IPS-18a (cell line): ENCODE data around the gene GRID1.
A peak's percentile ranks its signal among the peaks of the same experiment; 100 is the strongest.

Source experiments
- H3K27ac ChIP-seq: one replicate; pipeline ENCODE4 v1.5.1; 2013; ENCODE audit warnings: low read length
- H3K27me3 ChIP-seq: one replicate; pipeline ENCODE4 v1.6.1; 2013; ENCODE audit warnings: mild to moderate bottlenecking, low read length; ENCODE audit not compliant: control insufficient read depth, insufficient read depth
- H3K36me3 ChIP-seq: one replicate; pipeline ENCODE4 v1.6.1; 2013; ENCODE audit warnings: low read depth, low read length; ENCODE audit not compliant: control insufficient read depth
- H3K4me1 ChIP-seq: one replicate; pipeline ENCODE4 v1.6.1; 2013; ENCODE audit warnings: low read depth, low read length; ENCODE audit not compliant: control insufficient read depth
- H3K4me3 ChIP-seq: one replicate; pipeline ENCODE4 v1.5.1; 2013; ENCODE audit warnings: low read length
- H3K9ac ChIP-seq: one replicate; pipeline ENCODE4 v1.6.1; 2013; ENCODE audit warnings: mild to moderate bottlenecking, low read length, moderate library complexity
- H3K9me3 ChIP-seq: one replicate; pipeline ENCODE4 v1.6.1; 2013; ENCODE audit warnings: low read depth, low read length; ENCODE audit not compliant: control insufficient read depth

GRID1 gene

GRCh38 chr10:86232644-86233043, 134.0 kb downstream of the GRID1 start:
- H3K27me3 ChIP-seq: no peaks in the 10 kb centered on the region
- no peak overlapping the region for H3K9ac ChIP-seq
- H3K27ac ChIP-seq: no peak overlapping the region
- H3K36me3 ChIP-seq: no peaks in the 10 kb centered on the region
- peak overlapping the region; percentile 16 for H3K4me3 ChIP-seq
- H3K9me3 ChIP-seq: no peaks in the 10 kb centered on the region
- H3K4me1 ChIP-seq: peaks cover 33% of the 10 kb centered on the region

- Histone ChIP-seq H3K9ac (no peak overlapping the region), H3K4me3 (no peak overlapping the region), H3K27ac (no peak overlapping the region), H3K4me1 (peaks cover 33% of the 10 kb centered on the region), H3K9me3 (no peaks in the 10 kb centered on the region), H3K27me3 (no peaks in the 10 kb centered on the region), H3K36me3 (no peaks in the 10 kb centered on the region)
Observed at GRCh38 chr10:86231796-86232560, 134.6 kb downstream of the GRID1 start.

- Histone ChIP-seq H3K9ac (no peak overlapping the region), H3K9me3 (no peaks in the 10 kb centered on the region), H3K27ac (no peak overlapping the region), H3K36me3 (no peaks in the 10 kb centered on the region), H3K4me1 (peaks cover 33% of the 10 kb centered on the region), H3K4me3 (no peak overlapping the region), H3K27me3 (no peaks in the 10 kb centered on the region)
Observed at GRCh38 chr10:86230557-86231180, 135.9 kb downstream of the GRID1 start.

GRCh38 chr10:86229811-86230556, 136.6 kb downstream of the GRID1 start:
- Histone ChIP-seq H3K36me3 (no peaks in the 10 kb centered on the region), H3K27ac (no peak overlapping the region), H3K27me3 (no peaks in the 10 kb centered on the region), H3K9ac (no peak overlapping the region), H3K4me3 (no peak overlapping the region), H3K4me1 (peaks cover 28% of the 10 kb centered on the region), H3K9me3 (no peaks in the 10 kb centered on the region)

- H3K9ac ChIP-seq: no peak overlapping the region
Observed at GRCh38 chr10:86229376-86229775, 137.2 kb downstream of the GRID1 start.

GRCh38 chr10:86227501-86228258, 138.9 kb downstream of the GRID1 start:
- Histone ChIP-seq H3K27me3 (no peaks in the 10 kb centered on the region), H3K4me1 (peaks cover 6% of the 10 kb centered on the region), H3K9me3 (no peaks in the 10 kb centered on the region), H3K4me3 (no peak overlapping the region), H3K36me3 (no peaks in the 10 kb centered on the region), H3K9ac (no peak overlapping the region), H3K27ac (no peak overlapping the region)

More at GRCh38 chr10:86229376-86229775, 137.2 kb downstream of the GRID1 start:
- Histone ChIP-seq H3K4me3 (no peak overlapping the region), H3K36me3 (no peaks in the 10 kb centered on the region), H3K27me3 (no peaks in the 10 kb centered on the region), H3K27ac (no peak overlapping the region), H3K9me3 (no peaks in the 10 kb centered on the region), H3K4me1 (peaks cover 21% of the 10 kb centered on the region)

- Histone ChIP-seq H3K27ac (no peak overlapping the region), H3K36me3 (no peaks in the 10 kb centered on the region), H3K9me3 (no peaks in the 10 kb centered on the region), H3K9ac (no peak overlapping the region), H3K4me3 (no peak overlapping the region), H3K4me1 (no peaks in the 10 kb centered on the region), H3K27me3 (no peaks in the 10 kb centered on the region)
Observed at GRCh38 chr10:86226781-86227201, 139.8 kb downstream of the GRID1 start.

- Histone ChIP-seq H3K27me3 (no peaks in the 10 kb centered on the region), H3K36me3 (no peaks in the 10 kb centered on the region), H3K27ac (no peak overlapping the region), H3K9ac (no peak overlapping the region), H3K9me3 (no peaks in the 10 kb centered on the region), H3K4me3 (no peak overlapping the region), H3K4me1 (no peaks in the 10 kb centered on the region)
Observed at GRCh38 chr10:86226016-86226415, 140.6 kb downstream of the GRID1 start.

- Histone ChIP-seq H3K4me1 (no peaks in the 10 kb centered on the region), H3K9ac (no peak overlapping the region), H3K27me3 (no peaks in the 10 kb centered on the region), H3K9me3 (no peaks in the 10 kb centered on the region), H3K4me3 (no peak overlapping the region), H3K36me3 (no peaks in the 10 kb centered on the region), H3K27ac (no peak overlapping the region)
Observed at GRCh38 chr10:86225103-86225782, 141.4 kb downstream of the GRID1 start.

GRCh38 chr10:86224354-86225102, 142.1 kb downstream of the GRID1 start:
- H3K9ac ChIP-seq: no peak overlapping the region
- no peaks in the 10 kb centered on the region for H3K9me3 ChIP-seq
- no peak overlapping the region for H3K4me3 ChIP-seq
- H3K27ac ChIP-seq: no peak overlapping the region
- no peaks in the 10 kb centered on the region for H3K4me1 ChIP-seq
- H3K27me3 ChIP-seq: no peaks in the 10 kb centered on the region
- no peaks in the 10 kb centered on the region for H3K36me3 ChIP-seq
